SK-MEL-5 (cell line): ENCODE results near the gene PREPL. TPM values are rescaled to one million over a fixed set of nuclear protein-coding genes. Genes with fewer than 3 reads are reported as not detected.
A peak's percentile ranks its signal among the peaks of the same experiment; 100 is the strongest.

Experiments used
- DNase-seq: peaks from one replicate; pipeline ENCODE4 v3.0.0-alpha.2; 2016; ENCODE audit warnings: low read depth, low spot score
- in situ Hi-C: cut with HindIII; loops from 2 replicates; pipeline ENCODE4 v1.10.0; 2016; ENCODE audit warnings: low sequenced_read_pairs, high pct_unique_total_duplicates, low pct_unique_long_range_greater_than_20kb
- total RNA-seq: library from RNA; depleted of rRNA; stranded (reverse); fragments of >200 nt; shearing (Covaris generic); gene quantifications from 2 replicates; pipeline ENCODE4 v1.2.3, GENCODE V29; 2014

Gene PREPL
- total RNA-seq, 1 experiment from 2014 or later: 72.5 TPM

- DNase-seq: no peak
- in situ Hi-C loops: no loop called here
These were observed 6.5 kb downstream of the PREPL start for GRCh38 chr2:44354761-44355160.

GRCh38 chr2:44352510-44352909, 8.8 kb downstream of the PREPL start:
- in situ Hi-C loops: no loop called here
- no peak for DNase-seq

GRCh38 chr2:44351676-44352075, 9.6 kb downstream of the PREPL start:
- in situ Hi-C loops: no loop called here
- DNase-seq: no peak

GRCh38 chr2:44351088-44351487, 10.2 kb downstream of the PREPL start:
- in situ Hi-C loops: no loop called here
- no peak for DNase-seq

- in situ Hi-C loops: no loop called here
- no peak for DNase-seq
These were observed 11.8 kb downstream of the PREPL start for GRCh38 chr2:44349506-44349905.

- no peak for DNase-seq
- in situ Hi-C loops: no loop called here
These were observed 12.9 kb downstream of the PREPL start for GRCh38 chr2:44348400-44348799.

- in situ Hi-C loops: no loop called here
- no peak for DNase-seq
These were observed 13.8 kb downstream of the PREPL start for GRCh38 chr2:44347526-44347925.

- peak; percentile 49 for DNase-seq
- in situ Hi-C loops: no loop called here
These were observed 18.4 kb downstream of the PREPL start for GRCh38 chr2:44342854-44343253.

GRCh38 chr2:44335806-44336538, 25.3 kb downstream of the PREPL start:
- no peak for DNase-seq
- in situ Hi-C loops: no loop called here

- in situ Hi-C loops: no loop called here
- DNase-seq: no peak
These were observed 27.3 kb downstream of the PREPL start for GRCh38 chr2:44333994-44334393.

- DNase-seq: no peak
- in situ Hi-C loops: no loop called here
These were observed 30.5 kb downstream of the PREPL start for GRCh38 chr2:44330801-44331200.

GRCh38 chr2:44329343-44329742, 32.0 kb downstream of the PREPL start:
- DNase-seq: no peak
- in situ Hi-C loops: no loop called here

- DNase-seq: no peak
- in situ Hi-C loops: no loop called here
These were observed 32.5 kb downstream of the PREPL start for GRCh38 chr2:44328750-44329149.

- in situ Hi-C loops: no loop called here
- DNase-seq: no peak
These were observed 34.6 kb downstream of the PREPL start for GRCh38 chr2:44326548-44327264.

- no peak for DNase-seq
- in situ Hi-C loops: no loop called here
These were observed 35.4 kb downstream of the PREPL start for GRCh38 chr2:44325897-44326296.

GRCh38 chr2:44324971-44325426, 36.3 kb downstream of the PREPL start:
- in situ Hi-C loops: no loop called here
- no peak for DNase-seq

- in situ Hi-C loops: no loop called here
- DNase-seq: no peak
These were observed 39.9 kb downstream of the PREPL start for GRCh38 chr2:44321360-44321759.

- in situ Hi-C loops: no loop called here
- DNase-seq: no peak
These were observed 40.5 kb downstream of the PREPL start for GRCh38 chr2:44320832-44321231.

GRCh38 chr2:44315945-44316344, 45.3 kb downstream of the PREPL start:
- DNase-seq: no peak
- in situ Hi-C loops: no loop called here
